GM19351 (cell line): Measurements from ENCODE around the gene TMEM156.
"Not testable (repeated sequence)": the region's sequence is repeated elsewhere in the genome, so short reads cannot be mapped to it uniquely, and the experiment has no call there.

Experiments
- ATAC-seq: cut with Tn5 transposase; IDR thresholded peaks from one replicate; pipeline ENCODE4 v1.9.1; 2021; ENCODE audit warnings: mild to moderate bottlenecking, moderate library complexity; ENCODE audit not compliant: unreplicated experiment

TMEM156 gene

GRCh38 chr4:39044364-39044955 lies 12.3 kb upstream of the TMEM156 start:
- ATAC-seq = peak; percentile 59

- no peak for ATAC-seq
Observed at GRCh38 chr4:39043861-39044363, 11.7 kb upstream of the TMEM156 start.

DNA sequence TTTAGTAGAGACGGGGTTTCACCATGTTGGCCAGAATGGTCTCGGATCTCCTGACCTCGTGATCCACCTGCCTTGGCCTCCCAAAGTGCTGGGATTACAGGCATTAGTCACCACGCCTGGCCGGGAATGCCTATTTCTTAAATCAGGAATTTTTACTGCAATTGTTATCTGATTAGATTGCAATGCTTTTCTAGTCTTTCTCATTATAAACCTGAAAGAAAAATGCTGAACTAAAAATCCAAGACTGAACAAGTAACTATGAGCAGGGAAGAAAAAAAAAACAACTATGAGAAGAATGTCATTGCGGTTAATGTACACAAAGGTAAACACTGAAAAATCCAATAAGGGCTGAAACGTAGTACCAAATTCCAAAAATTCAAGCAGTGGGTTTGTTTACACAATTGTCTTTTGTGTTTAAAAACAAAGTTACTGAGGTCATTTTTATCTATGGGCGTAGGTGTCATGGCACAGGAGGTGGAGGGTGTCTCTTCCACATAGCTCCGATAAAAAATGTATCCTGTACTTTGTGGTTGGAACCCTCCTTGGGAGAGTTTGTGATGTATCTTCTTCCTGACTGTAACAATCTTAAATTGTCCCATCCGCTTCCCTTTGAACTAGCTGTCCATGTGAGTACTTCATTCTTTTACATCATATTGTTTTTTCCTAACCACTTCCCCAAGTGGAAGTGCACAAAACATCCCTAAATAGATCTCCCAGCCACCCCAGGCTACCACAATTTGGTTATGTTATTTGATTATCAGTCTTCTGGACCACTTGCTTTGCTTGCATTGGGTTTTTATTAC lies 11.1 kb upstream of the TMEM156 start:
- no peak for ATAC-seq

GRCh38 chr4:39042366-39042765 lies 10.2 kb upstream of the TMEM156 start:
- no peak for ATAC-seq

GRCh38 chr4:39039108-39039507 lies 6.9 kb upstream of the TMEM156 start:
- ATAC-seq = no peak

DNA sequence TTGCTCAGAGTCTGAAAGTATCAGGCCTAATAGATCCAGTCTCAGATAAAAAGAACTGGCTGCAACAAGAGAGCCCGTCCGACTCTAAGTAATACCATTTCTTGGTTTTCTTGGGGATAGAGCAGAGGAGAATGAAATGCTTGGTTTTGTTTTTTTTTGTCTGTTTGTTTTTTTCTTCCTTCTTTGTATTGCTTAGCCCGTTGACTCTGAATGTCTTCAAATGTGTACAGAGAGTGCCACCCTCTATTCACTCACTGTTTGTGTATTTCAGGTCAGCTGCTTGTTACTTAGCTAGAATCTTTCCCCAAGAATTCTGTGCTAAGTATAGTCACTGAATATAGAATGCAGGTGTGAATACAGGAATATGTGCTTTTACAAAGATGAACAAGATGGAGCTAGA lies 5.7 kb upstream of the TMEM156 start:
- no peak for ATAC-seq

DNA sequence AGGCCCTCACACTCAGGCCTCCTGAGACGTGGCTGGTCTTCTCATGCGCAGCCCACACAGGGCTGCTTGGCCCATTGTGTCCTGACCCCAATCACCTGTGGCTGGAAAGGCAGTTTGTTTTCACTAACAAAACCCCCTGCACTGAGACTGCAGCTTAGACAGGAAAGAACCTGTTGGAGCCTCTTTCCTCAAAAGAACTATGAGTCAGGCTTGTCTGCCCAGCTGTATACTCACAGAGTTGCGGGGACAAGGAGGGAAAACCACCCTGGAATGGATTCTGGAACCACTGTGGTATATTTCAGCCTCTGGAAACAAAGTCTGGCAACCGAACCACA lies 5.2 kb upstream of the TMEM156 start:
- no peak for ATAC-seq

DNA sequence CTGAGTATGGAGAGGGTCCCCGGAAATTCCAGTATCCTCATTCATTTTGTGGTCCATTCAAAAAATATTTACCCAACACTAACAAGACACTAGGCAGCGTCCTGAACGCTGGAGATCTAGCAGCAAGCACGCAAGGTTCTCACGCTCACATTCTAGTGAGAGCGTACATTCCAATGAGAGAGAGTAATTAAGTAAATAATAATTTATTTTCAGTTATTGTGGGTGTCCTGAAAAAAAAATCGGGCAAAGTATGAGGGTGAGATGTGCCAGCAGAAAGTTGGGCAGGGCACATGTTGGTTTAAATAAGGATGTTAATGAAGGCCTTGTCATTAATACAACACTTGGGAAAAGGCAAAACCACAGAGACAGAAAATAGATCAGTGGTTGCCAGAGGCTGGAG lies 4.0 kb upstream of the TMEM156 start:
- no peak for ATAC-seq

GRCh38 chr4:39031590-39032020 lies 604 bp downstream of the TMEM156 start:
- not testable (repeated sequence) for ATAC-seq

DNA sequence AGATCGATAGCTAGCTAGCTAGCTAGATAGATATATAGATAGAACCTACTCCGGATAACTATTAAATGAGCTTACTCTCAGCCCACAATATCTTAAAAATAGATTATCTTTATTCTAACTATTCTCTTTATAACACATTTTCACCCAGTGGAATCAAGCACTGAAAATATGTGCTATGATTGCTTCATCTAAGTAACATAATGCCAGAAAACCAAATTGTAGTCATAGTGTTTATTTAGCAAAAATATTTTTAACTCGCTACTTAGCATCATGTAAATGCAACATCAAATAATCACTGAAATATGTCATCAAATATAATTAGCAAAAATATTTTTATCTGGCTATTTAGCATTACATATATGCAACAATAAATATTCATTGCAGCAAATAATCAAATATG lies 1.5 kb downstream of the TMEM156 start:
- peak; percentile 1 for ATAC-seq

- ATAC-seq = peak; percentile 39
Observed at GRCh38 chr4:39029752-39030694, 2.2 kb downstream of the TMEM156 start.

GRCh38 chr4:39026096-39026495 lies 6.1 kb downstream of the TMEM156 start:
- no peak for ATAC-seq

GRCh38 chr4:39025552-39026085 lies 6.6 kb downstream of the TMEM156 start:
- ATAC-seq = no peak

GRCh38 chr4:39024311-39024865 lies 7.8 kb downstream of the TMEM156 start:
- ATAC-seq = no peak

GRCh38 chr4:39023059-39023458 lies 9.2 kb downstream of the TMEM156 start:
- ATAC-seq = no peak

GRCh38 chr4:39022241-39022640 lies 10.0 kb downstream of the TMEM156 start:
- ATAC-seq = no peak

DNA sequence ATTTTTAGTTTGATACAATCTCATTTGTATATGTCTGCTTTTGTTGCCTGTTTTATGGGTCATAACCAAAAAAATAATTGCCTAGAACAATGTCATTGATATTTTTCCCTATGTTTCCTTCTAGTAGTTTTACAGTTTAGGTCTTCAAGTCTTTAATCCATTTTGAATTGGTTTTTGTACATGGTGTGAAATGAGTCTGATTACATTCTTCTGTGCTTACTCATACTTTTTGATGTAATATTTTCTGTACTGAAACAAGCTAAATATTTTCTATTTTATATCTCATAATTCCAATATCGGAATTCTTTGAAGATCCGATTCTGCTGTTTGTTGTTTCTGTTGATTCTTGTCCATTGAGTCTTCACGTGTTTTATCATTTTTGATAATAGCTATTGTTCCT lies 10.6 kb downstream of the TMEM156 start:
- no peak for ATAC-seq

- ATAC-seq = no peak
Observed at GRCh38 chr4:39020130-39020529, 12.1 kb downstream of the TMEM156 start.

GRCh38 chr4:39014028-39014427 lies 18.2 kb downstream of the TMEM156 start:
- no peak for ATAC-seq

- no peak for ATAC-seq
Observed at GRCh38 chr4:39004758-39005157, 27.5 kb downstream of the TMEM156 start.

GRCh38 chr4:39002058-39002457 lies 30.2 kb downstream of the TMEM156 start:
- ATAC-seq = not testable (repeated sequence)
